OCI-LY1 (cell line): ENCODE data around the gene ACTRT2.

Source experiments
- EZH2 ChIP-seq: fragments of 200-600 bp; sonication (generic), shearing (Covaris generic); IDR thresholded peaks from 2 replicates; pipeline ENCODE4 v1.8.0; 2017; ENCODE audit warnings: borderline replicate concordance, mixed run types, mild to moderate bottlenecking, antibody characterized with exemption, low read length, moderate library complexity, mixed read lengths
- TF ChIP-seq, protein P1 (sequence below): fragments of 200-600 bp; sonication (generic), shearing (Covaris generic); IDR thresholded peaks from 2 replicates; pipeline ENCODE4 v1.5.1; 2017; ENCODE audit warnings: mild to moderate bottlenecking, antibody characterized with exemption, low read length, moderate library complexity, mixed read lengths

DNA sequence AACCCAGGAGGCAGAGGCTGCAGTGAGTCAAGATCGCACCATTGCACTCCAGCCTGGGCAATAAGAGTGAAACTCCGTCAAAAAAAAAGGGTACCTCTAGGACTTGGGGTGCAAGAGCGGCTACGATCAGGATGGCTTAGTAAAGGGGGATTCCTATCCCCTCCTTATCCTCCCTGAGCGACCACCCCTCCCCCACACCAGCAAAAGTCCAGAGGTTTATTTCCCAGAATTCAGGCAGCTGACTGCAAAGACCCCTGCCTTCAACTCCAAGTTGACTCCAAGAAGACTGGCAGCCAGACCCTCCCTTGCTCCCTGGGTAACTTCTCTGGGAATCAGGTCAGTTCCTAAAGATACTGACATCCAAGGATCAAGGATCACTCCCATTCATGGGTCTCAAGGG, 35.4 kb downstream of the ACTRT2 start:
- TF ChIP-seq, protein P1, sequence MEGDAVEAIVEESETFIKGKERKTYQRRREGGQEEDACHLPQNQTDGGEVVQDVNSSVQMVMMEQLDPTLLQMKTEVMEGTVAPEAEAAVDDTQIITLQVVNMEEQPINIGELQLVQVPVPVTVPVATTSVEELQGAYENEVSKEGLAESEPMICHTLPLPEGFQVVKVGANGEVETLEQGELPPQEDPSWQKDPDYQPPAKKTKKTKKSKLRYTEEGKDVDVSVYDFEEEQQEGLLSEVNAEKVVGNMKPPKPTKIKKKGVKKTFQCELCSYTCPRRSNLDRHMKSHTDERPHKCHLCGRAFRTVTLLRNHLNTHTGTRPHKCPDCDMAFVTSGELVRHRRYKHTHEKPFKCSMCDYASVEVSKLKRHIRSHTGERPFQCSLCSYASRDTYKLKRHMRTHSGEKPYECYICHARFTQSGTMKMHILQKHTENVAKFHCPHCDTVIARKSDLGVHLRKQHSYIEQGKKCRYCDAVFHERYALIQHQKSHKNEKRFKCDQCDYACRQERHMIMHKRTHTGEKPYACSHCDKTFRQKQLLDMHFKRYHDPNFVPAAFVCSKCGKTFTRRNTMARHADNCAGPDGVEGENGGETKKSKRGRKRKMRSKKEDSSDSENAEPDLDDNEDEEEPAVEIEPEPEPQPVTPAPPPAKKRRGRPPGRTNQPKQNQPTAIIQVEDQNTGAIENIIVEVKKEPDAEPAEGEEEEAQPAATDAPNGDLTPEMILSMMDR: no peak
- no peak for TF ChIP-seq EZH2
